ENCODE measurements around the gene CCDC148. TPM values are rescaled to one million over a fixed set of nuclear protein-coding genes. Genes with fewer than 3 reads are reported as not detected.
A peak's percentile ranks its signal among the peaks of the same experiment; 100 is the strongest.

Gene CCDC148
- total RNA-seq, 1 experiment from 2014 or later: 2.1 TPM

DNA sequence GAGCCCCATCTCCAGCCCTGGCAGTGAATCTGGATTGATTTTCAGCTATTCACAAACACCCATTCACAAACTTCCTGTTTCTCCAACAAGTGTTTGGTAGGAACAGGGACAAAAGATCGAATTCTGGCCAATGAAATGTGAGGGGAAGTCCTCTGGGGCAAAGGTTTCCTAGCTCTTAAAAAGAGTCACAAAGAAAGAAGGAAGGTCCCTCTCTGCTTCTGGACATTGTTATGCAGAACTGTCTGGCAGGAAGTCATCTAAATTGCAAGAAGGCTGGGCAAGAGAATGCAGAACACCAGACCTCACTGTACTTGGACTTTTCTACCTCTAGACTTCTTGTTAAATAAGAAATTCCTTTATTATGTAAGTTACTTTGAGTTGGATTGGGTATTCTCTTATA lies 137.3 kb downstream of the CCDC148 start:
- Mint-ChIP-seq H3K9me3 (peaks cover 24% of the 10 kb centered on the region), H3K27me3 (ENCODE audit: low read depth) (no peaks in the 10 kb centered on the region; the same call in 1 of the 2 replicates), H3K4me3 (no peak overlapping the region), H3K27ac (peak overlapping the region; percentile 17; the same call in 1 of the 2 replicates), H3K4me1 (peaks cover 27% of the 10 kb centered on the region), H3K36me3 (peaks cover 14% of the 10 kb centered on the region)
- DNase-seq (ENCODE audit: low spot score): no peak
- ATAC-seq: peak; percentile 87
- ChIA-PET POLR2A (no interaction called here), CTCF (interaction anchor here (1.3 kb wide), 1 partner anchor 405 kb away, joined by 6 read pairs; no protein-coding TSS in a partner anchor)
- TF ChIP-seq NFYB (CRISPR knock-in tag; conservative IDR thresholded peaks at IDR 0.05; ENCODE audit: low read depth) (peak; percentile 43), OVOL2 (CRISPR knock-in tag; IDR thresholded peaks at IDR 0.05; ENCODE audit: borderline replicate concordance) (no peak)

- peak overlapping the region; percentile 8 for H3K27ac Mint-ChIP-seq
- H3K4me1 Mint-ChIP-seq: peaks cover 27% of the 10 kb centered on the region
- H3K4me3 Mint-ChIP-seq: no peak overlapping the region
- no peak for DNase-seq (ENCODE audit: low spot score)
- CTCF ChIA-PET: interaction anchor here (1.0 kb wide), 1 partner anchor 284 kb away, joined by 3 read pairs; no protein-coding TSS in a partner anchor
- POLR2A ChIA-PET: no interaction called here
- peaks cover 24% of the 10 kb centered on the region for H3K9me3 Mint-ChIP-seq
- TF ChIP-seq, protein P1, sequence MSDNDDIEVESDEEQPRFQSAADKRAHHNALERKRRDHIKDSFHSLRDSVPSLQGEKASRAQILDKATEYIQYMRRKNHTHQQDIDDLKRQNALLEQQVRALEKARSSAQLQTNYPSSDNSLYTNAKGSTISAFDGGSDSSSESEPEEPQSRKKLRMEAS (CRISPR knock-in tag; IDR thresholded peaks at IDR 0.05): no peak
- TF ChIP-seq GABPB1 (CRISPR knock-in tag; IDR thresholded peaks at IDR 0.05): peak; percentile 55; the same call in 1 of the 2 replicates
- no peaks in the 10 kb centered on the region; the same call in 1 of the 2 replicates for H3K27me3 Mint-ChIP-seq (ENCODE audit: low read depth)
- ATAC-seq: peak; percentile 24; the same call in 1 of the 2 replicates
- H3K36me3 Mint-ChIP-seq: peaks cover 14% of the 10 kb centered on the region
Measured at GRCh38 chr2:158317642-158318041, 138.9 kb downstream of the CCDC148 start.

GRCh38 chr2:158315803-158316414 lies 140.6 kb downstream of the CCDC148 start:
- no peaks in the 10 kb centered on the region for H3K27me3 Mint-ChIP-seq (ENCODE audit: low read depth)
- ATAC-seq (no peak), DNase-seq (ENCODE audit: low spot score) (no peak)
- ChIA-PET CTCF (no interaction called here), POLR2A (no interaction called here)
- H3K9me3 Mint-ChIP-seq: peaks cover 32% of the 10 kb centered on the region
- peaks cover 27% of the 10 kb centered on the region for H3K4me1 Mint-ChIP-seq
- H3K36me3 Mint-ChIP-seq: peaks cover 23% of the 10 kb centered on the region
- H3K4me3 Mint-ChIP-seq: no peak overlapping the region
- no peak overlapping the region for H3K27ac Mint-ChIP-seq
- no peak for TF ChIP-seq FOXJ3 (CRISPR knock-in tag; IDR thresholded peaks at IDR 0.05; ENCODE audit: borderline replicate concordance)
- TF ChIP-seq ZNF532 (CRISPR knock-in tag; IDR thresholded peaks at IDR 0.05; ENCODE audit: borderline replicate concordance): no peak
- no peak for TF ChIP-seq E2F5 (CRISPR knock-in tag; IDR thresholded peaks at IDR 0.05)
- TF ChIP-seq ESRRA (CRISPR knock-in tag; IDR thresholded peaks at IDR 0.05; ENCODE audit: borderline replicate concordance): no peak
- TF ChIP-seq, protein P2, sequence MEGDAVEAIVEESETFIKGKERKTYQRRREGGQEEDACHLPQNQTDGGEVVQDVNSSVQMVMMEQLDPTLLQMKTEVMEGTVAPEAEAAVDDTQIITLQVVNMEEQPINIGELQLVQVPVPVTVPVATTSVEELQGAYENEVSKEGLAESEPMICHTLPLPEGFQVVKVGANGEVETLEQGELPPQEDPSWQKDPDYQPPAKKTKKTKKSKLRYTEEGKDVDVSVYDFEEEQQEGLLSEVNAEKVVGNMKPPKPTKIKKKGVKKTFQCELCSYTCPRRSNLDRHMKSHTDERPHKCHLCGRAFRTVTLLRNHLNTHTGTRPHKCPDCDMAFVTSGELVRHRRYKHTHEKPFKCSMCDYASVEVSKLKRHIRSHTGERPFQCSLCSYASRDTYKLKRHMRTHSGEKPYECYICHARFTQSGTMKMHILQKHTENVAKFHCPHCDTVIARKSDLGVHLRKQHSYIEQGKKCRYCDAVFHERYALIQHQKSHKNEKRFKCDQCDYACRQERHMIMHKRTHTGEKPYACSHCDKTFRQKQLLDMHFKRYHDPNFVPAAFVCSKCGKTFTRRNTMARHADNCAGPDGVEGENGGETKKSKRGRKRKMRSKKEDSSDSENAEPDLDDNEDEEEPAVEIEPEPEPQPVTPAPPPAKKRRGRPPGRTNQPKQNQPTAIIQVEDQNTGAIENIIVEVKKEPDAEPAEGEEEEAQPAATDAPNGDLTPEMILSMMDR (IDR thresholded peaks at IDR 0.05): no peak
- TF ChIP-seq, protein P3, sequence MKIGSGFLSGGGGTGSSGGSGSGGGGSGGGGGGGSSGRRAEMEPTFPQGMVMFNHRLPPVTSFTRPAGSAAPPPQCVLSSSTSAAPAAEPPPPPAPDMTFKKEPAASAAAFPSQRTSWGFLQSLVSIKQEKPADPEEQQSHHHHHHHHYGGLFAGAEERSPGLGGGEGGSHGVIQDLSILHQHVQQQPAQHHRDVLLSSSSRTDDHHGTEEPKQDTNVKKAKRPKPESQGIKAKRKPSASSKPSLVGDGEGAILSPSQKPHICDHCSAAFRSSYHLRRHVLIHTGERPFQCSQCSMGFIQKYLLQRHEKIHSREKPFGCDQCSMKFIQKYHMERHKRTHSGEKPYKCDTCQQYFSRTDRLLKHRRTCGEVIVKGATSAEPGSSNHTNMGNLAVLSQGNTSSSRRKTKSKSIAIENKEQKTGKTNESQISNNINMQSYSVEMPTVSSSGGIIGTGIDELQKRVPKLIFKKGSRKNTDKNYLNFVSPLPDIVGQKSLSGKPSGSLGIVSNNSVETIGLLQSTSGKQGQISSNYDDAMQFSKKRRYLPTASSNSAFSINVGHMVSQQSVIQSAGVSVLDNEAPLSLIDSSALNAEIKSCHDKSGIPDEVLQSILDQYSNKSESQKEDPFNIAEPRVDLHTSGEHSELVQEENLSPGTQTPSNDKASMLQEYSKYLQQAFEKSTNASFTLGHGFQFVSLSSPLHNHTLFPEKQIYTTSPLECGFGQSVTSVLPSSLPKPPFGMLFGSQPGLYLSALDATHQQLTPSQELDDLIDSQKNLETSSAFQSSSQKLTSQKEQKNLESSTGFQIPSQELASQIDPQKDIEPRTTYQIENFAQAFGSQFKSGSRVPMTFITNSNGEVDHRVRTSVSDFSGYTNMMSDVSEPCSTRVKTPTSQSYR (CRISPR knock-in tag; IDR thresholded peaks at IDR 0.05): no peak
- TF ChIP-seq FOXP1 (CRISPR knock-in tag; IDR thresholded peaks at IDR 0.05; ENCODE audit: borderline replicate concordance): no peak
- no peak for TF ChIP-seq ELF4 (CRISPR knock-in tag; IDR thresholded peaks at IDR 0.05; ENCODE audit: low read depth)
- TF ChIP-seq, protein P4, sequence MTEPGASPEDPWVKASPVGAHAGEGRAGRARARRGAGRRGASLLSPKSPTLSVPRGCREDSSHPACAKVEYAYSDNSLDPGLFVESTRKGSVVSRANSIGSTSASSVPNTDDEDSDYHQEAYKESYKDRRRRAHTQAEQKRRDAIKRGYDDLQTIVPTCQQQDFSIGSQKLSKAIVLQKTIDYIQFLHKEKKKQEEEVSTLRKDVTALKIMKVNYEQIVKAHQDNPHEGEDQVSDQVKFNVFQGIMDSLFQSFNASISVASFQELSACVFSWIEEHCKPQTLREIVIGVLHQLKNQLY (CRISPR knock-in tag; IDR thresholded peaks at IDR 0.05): no peak
- no peak for TF ChIP-seq ZNF121 (CRISPR knock-in tag; IDR thresholded peaks at IDR 0.05)
- no peak for TF ChIP-seq ZNF317 (CRISPR knock-in tag; IDR thresholded peaks at IDR 0.05; ENCODE audit: borderline replicate concordance, low read depth)
- TF ChIP-seq IRF2 (CRISPR knock-in tag; IDR thresholded peaks at IDR 0.05; ENCODE audit: borderline replicate concordance, low read depth): no peak
- TF ChIP-seq, protein P1 (CRISPR knock-in tag; IDR thresholded peaks at IDR 0.05): no peak
- no peak for TF ChIP-seq SOX15 (CRISPR knock-in tag; IDR thresholded peaks at IDR 0.05)
- no peak for TF ChIP-seq ERG (CRISPR knock-in tag; IDR thresholded peaks at IDR 0.05)
